ENCODE results near the gene COQ8B.

DNA sequence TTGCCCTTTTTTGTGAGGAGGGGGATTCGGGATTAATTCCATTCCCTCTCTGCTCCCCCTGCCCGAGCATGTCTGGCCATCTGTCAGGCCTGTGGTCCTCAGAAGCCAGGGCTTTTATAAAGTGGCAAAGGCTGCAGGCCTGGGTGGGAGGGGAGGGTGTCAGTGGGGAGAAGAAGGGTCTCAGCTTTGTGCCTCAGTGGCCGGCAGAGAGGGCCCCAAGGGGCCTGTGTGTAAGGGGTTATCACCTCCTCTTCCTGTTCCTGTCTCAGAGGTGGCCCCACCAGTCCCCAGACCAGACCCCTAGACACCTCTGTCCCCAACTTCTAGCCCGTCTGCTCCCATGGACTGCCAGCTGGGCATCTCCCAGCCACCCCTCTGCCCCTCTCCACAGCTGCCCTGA lies 22.8 kb downstream of the COQ8B start:
- TF ChIP-seq, protein P1, sequence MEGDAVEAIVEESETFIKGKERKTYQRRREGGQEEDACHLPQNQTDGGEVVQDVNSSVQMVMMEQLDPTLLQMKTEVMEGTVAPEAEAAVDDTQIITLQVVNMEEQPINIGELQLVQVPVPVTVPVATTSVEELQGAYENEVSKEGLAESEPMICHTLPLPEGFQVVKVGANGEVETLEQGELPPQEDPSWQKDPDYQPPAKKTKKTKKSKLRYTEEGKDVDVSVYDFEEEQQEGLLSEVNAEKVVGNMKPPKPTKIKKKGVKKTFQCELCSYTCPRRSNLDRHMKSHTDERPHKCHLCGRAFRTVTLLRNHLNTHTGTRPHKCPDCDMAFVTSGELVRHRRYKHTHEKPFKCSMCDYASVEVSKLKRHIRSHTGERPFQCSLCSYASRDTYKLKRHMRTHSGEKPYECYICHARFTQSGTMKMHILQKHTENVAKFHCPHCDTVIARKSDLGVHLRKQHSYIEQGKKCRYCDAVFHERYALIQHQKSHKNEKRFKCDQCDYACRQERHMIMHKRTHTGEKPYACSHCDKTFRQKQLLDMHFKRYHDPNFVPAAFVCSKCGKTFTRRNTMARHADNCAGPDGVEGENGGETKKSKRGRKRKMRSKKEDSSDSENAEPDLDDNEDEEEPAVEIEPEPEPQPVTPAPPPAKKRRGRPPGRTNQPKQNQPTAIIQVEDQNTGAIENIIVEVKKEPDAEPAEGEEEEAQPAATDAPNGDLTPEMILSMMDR (conservative IDR thresholded peaks at IDR 0.05; ENCODE audit: low read depth, low read length), result no peak
- TF ChIP-seq EZH2 (IDR thresholded peaks at IDR 0.05; ENCODE audit: low read length, unreplicated experiment) (no peak), EZH2phosphoT487 (IDR thresholded peaks at IDR 0.05; ENCODE audit: borderline replicate concordance, low read length) (no peak)
